Lower leg skin (tissue), 3 donors: ENCODE measurements around the gene ANK2.

Source experiments
- POLR2A ChIP-seq, 2 donors: fragments of 450-650 bp; IDR thresholded peaks; one replicate each; pipeline ENCODE4 v1.6.1; 2016 to 2017; ENCODE audit warnings: antibody characterized with exemption in 2 of 2, mild to moderate bottlenecking in 1 of 2, moderate library complexity in 1 of 2
- TF ChIP-seq, protein P1 (sequence below), 3 donors: fragments of 450-650 bp; IDR thresholded peaks; one replicate each; pipeline ENCODE4 v1.5.1; 2016; ENCODE audit warnings: antibody characterized with exemption in 3 of 3, mild to moderate bottlenecking in 3 of 3, moderate library complexity in 2 of 3

- TF ChIP-seq, protein P1, sequence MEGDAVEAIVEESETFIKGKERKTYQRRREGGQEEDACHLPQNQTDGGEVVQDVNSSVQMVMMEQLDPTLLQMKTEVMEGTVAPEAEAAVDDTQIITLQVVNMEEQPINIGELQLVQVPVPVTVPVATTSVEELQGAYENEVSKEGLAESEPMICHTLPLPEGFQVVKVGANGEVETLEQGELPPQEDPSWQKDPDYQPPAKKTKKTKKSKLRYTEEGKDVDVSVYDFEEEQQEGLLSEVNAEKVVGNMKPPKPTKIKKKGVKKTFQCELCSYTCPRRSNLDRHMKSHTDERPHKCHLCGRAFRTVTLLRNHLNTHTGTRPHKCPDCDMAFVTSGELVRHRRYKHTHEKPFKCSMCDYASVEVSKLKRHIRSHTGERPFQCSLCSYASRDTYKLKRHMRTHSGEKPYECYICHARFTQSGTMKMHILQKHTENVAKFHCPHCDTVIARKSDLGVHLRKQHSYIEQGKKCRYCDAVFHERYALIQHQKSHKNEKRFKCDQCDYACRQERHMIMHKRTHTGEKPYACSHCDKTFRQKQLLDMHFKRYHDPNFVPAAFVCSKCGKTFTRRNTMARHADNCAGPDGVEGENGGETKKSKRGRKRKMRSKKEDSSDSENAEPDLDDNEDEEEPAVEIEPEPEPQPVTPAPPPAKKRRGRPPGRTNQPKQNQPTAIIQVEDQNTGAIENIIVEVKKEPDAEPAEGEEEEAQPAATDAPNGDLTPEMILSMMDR (IDR thresholded peaks at IDR 0.05) = no peak
- TF ChIP-seq POLR2A (IDR thresholded peaks at IDR 0.05) = no peak
These were observed 119.9 kb downstream of the ANK2 start for GRCh38 chr4:113169368-113169767.
